GM12878 (cell line): ENCODE data around the gene SWT1. TPM values are rescaled to one million over a fixed set of nuclear protein-coding genes. Genes with fewer than 3 reads are reported as not detected.

Experiments
- ATAC-seq: fragments of 200-7000 bp; cut with Tn5 transposase; 3 replicates; pipeline ENCODE4 v1.9.1; 2020; ENCODE audit warnings: mild to moderate bottlenecking, moderate library complexity
- BruUV-seq: library from RNA; stranded (reverse); fragments of 400-500 nt; replicated peaks from 2 replicates; lab custom pipeline; 2021; lab: Mats Ljungman, UMichigan
- CTCF ChIA-PET: fragments of 300-600 bp; sonication (Branson Sonifier 250); formaldehyde crosslinking; extraction: SDS; loops from one replicate; lab custom pipeline; 2021; ENCODE audit warnings: inconsistent platforms; lab: Yijun Ruan, JAX
- POLR2A ChIA-PET: fragments of 350-600 bp; formaldehyde crosslinking; extraction: SDS; loops from one replicate; lab custom pipeline; 2021; ENCODE audit warnings: inconsistent platforms; lab: Charles Lee
- RAD21 ChIA-PET: fragments of 300-600 bp; sonication (Branson Sonifier 250); formaldehyde crosslinking; loops from one replicate; lab custom pipeline; 2023; ENCODE audit warnings: antibody characterized with exemption; ENCODE audit not compliant: unreplicated experiment; lab: Charles Lee
- SMC1A ChIA-PET: fragments of 300-600 bp; sonication (Branson Sonifier 250); formaldehyde crosslinking; loops from one replicate; lab custom pipeline; 2023; ENCODE audit not compliant: unreplicated experiment, uncharacterized antibody; lab: Charles Lee
- DNase-seq: peaks from one replicate; pipeline ENCODE4 v3.0.0-alpha.2; 2011; ENCODE audit warnings: low read depth, low spot score
- FAIRE-seq: peaks from 3 replicates; lab custom pipeline; 2011; peaks lifted over from hg19 to GRCh38; lab: Jason Lieb, UNC
- H2AFZ ChIP-seq: 2 replicates; pipeline ENCODE4 v1.6.0; 2011; ENCODE audit warnings: low read depth, low read length, control low read depth; ENCODE audit not compliant: control insufficient read depth
- H3K27ac ChIP-seq: 2 replicates; pipeline ENCODE4 v1.5.1; 2011; ENCODE audit warnings: control low read depth; ENCODE audit not compliant: control insufficient read depth, insufficient read depth
- H3K27me3 ChIP-seq, 2 experiments: replicated peaks in 1 of 2; 2 replicates each; pipeline versions ENCODE4 v1.6.0 to v1.6.1; 2011; ENCODE audit warnings: low read length in 1 of 2; ENCODE audit not compliant: control insufficient read depth in 2 of 2, insufficient read depth in 2 of 2
- H3K36me3 ChIP-seq, 2 experiments: 2 replicates each; pipeline ENCODE4 v1.5.1; 2011; ENCODE audit warnings: low read length in 1 of 2; ENCODE audit not compliant: control insufficient read depth in 2 of 2, insufficient read depth in 2 of 2
- H3K4me1 ChIP-seq: 2 replicates; pipeline ENCODE4 v1.6.1; 2011; ENCODE audit warnings: mild to moderate bottlenecking, low read length, moderate library complexity, mixed read lengths; ENCODE audit not compliant: control insufficient read depth, insufficient read depth
- H3K4me2 ChIP-seq: 2 replicates; pipeline ENCODE4 v1.6.0; 2011; ENCODE audit warnings: control low read depth; ENCODE audit not compliant: control insufficient read depth, insufficient read depth
- H3K4me3 ChIP-seq: fragments of 200-600 bp; sonication (generic); 2 replicates; pipeline ENCODE4 v1.5.1; 2016
- H3K79me2 ChIP-seq: 2 replicates; pipeline ENCODE4 v1.6.0; 2011; ENCODE audit warnings: low read length; ENCODE audit not compliant: control insufficient read depth, insufficient read depth
- H3K9ac ChIP-seq: 2 replicates; pipeline ENCODE4 v1.8.0; 2011; ENCODE audit warnings: low read length, control low read depth, mixed read lengths; ENCODE audit not compliant: control insufficient read depth, insufficient read depth
- H3K9me3 ChIP-seq: replicated peaks from 3 replicates; pipeline ENCODE4 v1.5.1; 2011; ENCODE audit warnings: mild to moderate bottlenecking, low read length; ENCODE audit not compliant: control insufficient read depth, insufficient read depth
- H4K20me1 ChIP-seq: 2 replicates; pipeline ENCODE4 v1.6.0; 2011; ENCODE audit not compliant: control insufficient read depth, insufficient read depth
- DPF2 ChIP-seq: fragments of 450-650 bp; IDR thresholded peaks from 2 replicates; pipeline ENCODE4 v1.6.1; 2017; ENCODE audit warnings: mild to moderate bottlenecking
- ETV6 ChIP-seq, 2 experiments: fragments of 450-650 bp in 1 of 2; IDR thresholded peaks in 1 of 2; conservative IDR thresholded peaks in 1 of 2; 2 replicates each; pipeline ENCODE4 v1.6.1; 2014; ENCODE audit warnings: antibody characterized with exemption in 1 of 2, borderline replicate concordance in 1 of 2, low read depth in 1 of 2, mild to moderate bottlenecking in 1 of 2, moderate library complexity in 1 of 2
- MEF2B ChIP-seq: fragments of 450-650 bp; IDR thresholded peaks from 2 replicates; pipeline ENCODE4 v1.6.1; 2018; ENCODE audit warnings: mild to moderate bottlenecking, moderate library complexity; ENCODE audit not compliant: partially characterized antibody, poor library complexity, severe bottlenecking
- NRF1 ChIP-seq: conservative IDR thresholded peaks from 2 replicates; pipeline ENCODE4 v1.6.1; 2011; ENCODE audit warnings: mild to moderate bottlenecking, low read depth, low read length, improper control_type of control experiment
- POU2F2 ChIP-seq: IDR thresholded peaks from 3 replicates; pipeline ENCODE4 v1.6.1; 2011; ENCODE audit warnings: low read depth, mild to moderate bottlenecking, low read length, borderline replicate concordance
- STAT1 ChIP-seq: fragments of 450-650 bp; conservative IDR thresholded peaks from 2 replicates; pipeline ENCODE4 v1.6.1; 2014; ENCODE audit warnings: antibody characterized with exemption, mild to moderate bottlenecking
- TARDBP ChIP-seq: IDR thresholded peaks from 2 replicates; pipeline ENCODE4 v1.6.1; 2016; ENCODE audit warnings: borderline replicate concordance
- YY1 ChIP-seq: IDR thresholded peaks from 2 replicates; pipeline ENCODE4 v1.6.1; 2011; ENCODE audit warnings: low read depth, mild to moderate bottlenecking, low read length
- ZZZ3 ChIP-seq: IDR thresholded peaks from 2 replicates; pipeline ENCODE4 v1.6.1; 2011; ENCODE audit warnings: low read depth; ENCODE audit not compliant: control insufficient read depth, insufficient read length
- WGBS: methylation state at CpG from one replicate; pipeline ENCODE4 v1.1.6; 2016; ENCODE audit warnings: low lambda C conversion rate; ENCODE audit not compliant: insufficient replicate concordance, insufficient coverage; ENCODE audit errors: missing lambda C conversion rate; 5-methylcytosine and 5-hydroxymethylcytosine counted together
- in situ Hi-C: fragments of 300-500 bp; cut with MboI; formaldehyde crosslinking; loops from 9 replicates; pipeline ENCODE4 v1.14.3; 2018; ENCODE audit warnings: mixed read lengths
- intact Hi-C: fragments of 100-400 bp; cut with micrococcal nuclease; formaldehyde crosslinking; loops from one replicate; pipeline ENCODE4 v1.14.2; 2022; ENCODE audit not compliant: unreplicated experiment
- polyA plus RNA-seq, 11 experiments: library from polyadenylated mRNA; depleted of rRNA in 4 of 11; unstranded in 6 of 11; stranded (reverse) in 5 of 11; fragments of >200 nt; fragmentation: Nextera tagmentation in 4 of 11; fragmentation: Illumina TruSeq in 1 of 11; extraction: Ambion mirVana in 4 of 11; extraction: Trizol in 1 of 11; gene quantifications; 1 replicate in 1 of 11; 2 replicates in 10 of 11; pipeline versions ENCODE4 v1.2.1 to v1.2.3, GENCODE V29; 2011 to 2016; ENCODE audit warnings: inconsistent platforms in 2 of 11, missing spikeins in 2 of 11, low read depth in 1 of 11
- total RNA-seq, 4 experiments: library from RNA; depleted of rRNA in 3 of 4; stranded (reverse); fragments of >200 nt in 3 of 4; fragmentation: Illumina TruSeq in 1 of 4; extraction: Trizol in 1 of 4; gene quantifications; 2 replicates each; pipeline versions ENCODE4 v1.2.1 to v1.2.3, GENCODE V29; 2013 to 2021
- TF ChIP-seq, protein P1 (sequence below): IDR thresholded peaks from 2 replicates; pipeline ENCODE4 v1.6.1; 2011; ENCODE audit warnings: borderline replicate concordance, low read depth, mild to moderate bottlenecking, moderate library complexity, low read length; ENCODE audit not compliant: insufficient read depth, poor library complexity, severe bottlenecking
- TF ChIP-seq, protein P2 (sequence below): fragments of 450-650 bp; conservative IDR thresholded peaks from 2 replicates; pipeline ENCODE4 v1.6.1; 2017; ENCODE audit warnings: mild to moderate bottlenecking, moderate library complexity
- TF ChIP-seq, protein P3 (sequence below): IDR thresholded peaks from 2 replicates; pipeline ENCODE4 v1.6.1; 2012; ENCODE audit warnings: low read depth, low read length, improper control_type of control experiment
- TF ChIP-seq, protein P4 (sequence below): fragments of 450-650 bp; formaldehyde crosslinking; IDR thresholded peaks from 2 replicates; pipeline ENCODE4 v1.5.0; 2022; ENCODE audit warnings: mild to moderate bottlenecking, missing genetic modification characterization

The SWT1 gene
- total and polyA plus RNA-seq, 10 of the 15 experiments (the other 5 are each of a cell fraction or from before 2014, with no cell fraction given), result 1.0 to 4.2 (median 2.6) TPM

DNA sequence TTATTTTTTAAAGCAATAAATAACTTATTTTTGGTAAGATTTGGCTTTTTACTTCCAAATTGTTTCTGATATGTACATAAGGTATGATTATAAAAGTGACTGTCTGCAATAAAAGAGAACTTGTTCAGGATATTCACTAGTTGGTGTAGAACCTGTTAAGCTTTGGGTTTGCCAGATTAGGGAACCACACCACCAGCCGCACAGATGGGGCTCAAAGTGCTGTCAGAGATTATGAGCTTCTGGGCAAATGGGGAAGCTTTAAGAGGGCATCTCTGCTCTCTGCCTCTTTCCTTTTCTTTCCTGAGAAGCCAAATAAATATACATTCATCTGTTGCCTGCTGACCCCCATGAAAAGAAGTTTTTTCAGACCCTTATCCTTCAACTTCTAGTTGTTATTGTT lies 134.7 kb downstream of the SWT1 start:
- ChIA-PET SMC1A (interaction anchor here (0.8 to 2.2 kb wide), 7 partner anchors 9 to 390 kb away, joined by 3 to 5 read pairs (median 3); no protein-coding TSS in a partner anchor), CTCF (interaction anchor here (0.6 to 3.3 kb wide), 9 partner anchors 9 to 311 kb away, joined by 3 to 13 read pairs (median 3); no protein-coding TSS in a partner anchor), POLR2A (interaction anchor here (0.7 to 1.7 kb wide), 2 partner anchors 7 to 14 kb away, joined by 4 to 6 read pairs; no protein-coding TSS in a partner anchor), RAD21 (interaction anchor here (0.6 to 1.5 kb wide), 3 partner anchors 268 to 464 kb away, joined by 3 to 4 read pairs (median 3); no protein-coding TSS in a partner anchor)
- BruUV-seq, result no TSS peak
- no peak for FAIRE-seq
- WGBS, result 91% methylated on average over 1 of the region's 1 CpG
- no peaks in the 10 kb centered on the region for H3K9me3 ChIP-seq
- intact Hi-C loops (no loop called here), in situ Hi-C loops (no loop called here)
- H3K36me3 ChIP-seq, result peaks cover 0 to 8% of the 10 kb centered on the region in 2 experiments; a peak in 1 of 4 replicates
- H3K79me2 ChIP-seq, result no peaks in the 10 kb centered on the region
- H3K4me1 ChIP-seq, result no peaks in the 10 kb centered on the region
- H3K4me2 ChIP-seq, result no peak overlapping the region
- ATAC-seq, result peak; percentile 25
- H3K4me3 ChIP-seq, result no peak overlapping the region
- H3K27ac ChIP-seq, result no peak overlapping the region
- no peak overlapping the region for H3K9ac ChIP-seq
- no peak for DNase-seq
- H3K27me3 ChIP-seq, result no peaks in the 10 kb centered on the region
- no peak overlapping the region for H2AFZ ChIP-seq
- H4K20me1 ChIP-seq, result no peaks in the 10 kb centered on the region
- TF ChIP-seq, protein P1, sequence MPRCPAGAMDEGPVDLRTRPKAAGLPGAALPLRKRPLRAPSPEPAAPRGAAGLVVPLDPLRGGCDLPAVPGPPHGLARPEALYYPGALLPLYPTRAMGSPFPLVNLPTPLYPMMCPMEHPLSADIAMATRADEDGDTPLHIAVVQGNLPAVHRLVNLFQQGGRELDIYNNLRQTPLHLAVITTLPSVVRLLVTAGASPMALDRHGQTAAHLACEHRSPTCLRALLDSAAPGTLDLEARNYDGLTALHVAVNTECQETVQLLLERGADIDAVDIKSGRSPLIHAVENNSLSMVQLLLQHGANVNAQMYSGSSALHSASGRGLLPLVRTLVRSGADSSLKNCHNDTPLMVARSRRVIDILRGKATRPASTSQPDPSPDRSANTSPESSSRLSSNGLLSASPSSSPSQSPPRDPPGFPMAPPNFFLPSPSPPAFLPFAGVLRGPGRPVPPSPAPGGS, result no peak
- TF ChIP-seq ZZZ3 (no peak), STAT1 (no peak), YY1 (no peak), ETV6 (conservative IDR thresholded peaks at IDR 0.05 in 1 of 2, IDR thresholded peaks at IDR 0.05 in 1 of 2; ENCODE audit: borderline replicate concordance in 1 of 2, low read depth in 1 of 2) (no peak), POU2F2 (no peak), NRF1 (no peak), MEF2B (no peak), DPF2 (no peak), TARDBP (no peak)
- TF ChIP-seq, protein P2, sequence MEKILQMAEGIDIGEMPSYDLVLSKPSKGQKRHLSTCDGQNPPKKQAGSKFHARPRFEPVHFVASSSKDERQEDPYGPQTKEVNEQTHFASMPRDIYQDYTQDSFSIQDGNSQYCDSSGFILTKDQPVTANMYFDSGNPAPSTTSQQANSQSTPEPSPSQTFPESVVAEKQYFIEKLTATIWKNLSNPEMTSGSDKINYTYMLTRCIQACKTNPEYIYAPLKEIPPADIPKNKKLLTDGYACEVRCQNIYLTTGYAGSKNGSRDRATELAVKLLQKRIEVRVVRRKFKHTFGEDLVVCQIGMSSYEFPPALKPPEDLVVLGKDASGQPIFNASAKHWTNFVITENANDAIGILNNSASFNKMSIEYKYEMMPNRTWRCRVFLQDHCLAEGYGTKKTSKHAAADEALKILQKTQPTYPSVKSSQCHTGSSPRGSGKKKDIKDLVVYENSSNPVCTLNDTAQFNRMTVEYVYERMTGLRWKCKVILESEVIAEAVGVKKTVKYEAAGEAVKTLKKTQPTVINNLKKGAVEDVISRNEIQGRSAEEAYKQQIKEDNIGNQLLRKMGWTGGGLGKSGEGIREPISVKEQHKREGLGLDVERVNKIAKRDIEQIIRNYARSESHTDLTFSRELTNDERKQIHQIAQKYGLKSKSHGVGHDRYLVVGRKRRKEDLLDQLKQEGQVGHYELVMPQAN, result no peak
- TF ChIP-seq, protein P3, sequence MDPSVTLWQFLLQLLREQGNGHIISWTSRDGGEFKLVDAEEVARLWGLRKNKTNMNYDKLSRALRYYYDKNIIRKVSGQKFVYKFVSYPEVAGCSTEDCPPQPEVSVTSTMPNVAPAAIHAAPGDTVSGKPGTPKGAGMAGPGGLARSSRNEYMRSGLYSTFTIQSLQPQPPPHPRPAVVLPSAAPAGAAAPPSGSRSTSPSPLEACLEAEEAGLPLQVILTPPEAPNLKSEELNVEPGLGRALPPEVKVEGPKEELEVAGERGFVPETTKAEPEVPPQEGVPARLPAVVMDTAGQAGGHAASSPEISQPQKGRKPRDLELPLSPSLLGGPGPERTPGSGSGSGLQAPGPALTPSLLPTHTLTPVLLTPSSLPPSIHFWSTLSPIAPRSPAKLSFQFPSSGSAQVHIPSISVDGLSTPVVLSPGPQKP, result no peak
- TF ChIP-seq, protein P4, sequence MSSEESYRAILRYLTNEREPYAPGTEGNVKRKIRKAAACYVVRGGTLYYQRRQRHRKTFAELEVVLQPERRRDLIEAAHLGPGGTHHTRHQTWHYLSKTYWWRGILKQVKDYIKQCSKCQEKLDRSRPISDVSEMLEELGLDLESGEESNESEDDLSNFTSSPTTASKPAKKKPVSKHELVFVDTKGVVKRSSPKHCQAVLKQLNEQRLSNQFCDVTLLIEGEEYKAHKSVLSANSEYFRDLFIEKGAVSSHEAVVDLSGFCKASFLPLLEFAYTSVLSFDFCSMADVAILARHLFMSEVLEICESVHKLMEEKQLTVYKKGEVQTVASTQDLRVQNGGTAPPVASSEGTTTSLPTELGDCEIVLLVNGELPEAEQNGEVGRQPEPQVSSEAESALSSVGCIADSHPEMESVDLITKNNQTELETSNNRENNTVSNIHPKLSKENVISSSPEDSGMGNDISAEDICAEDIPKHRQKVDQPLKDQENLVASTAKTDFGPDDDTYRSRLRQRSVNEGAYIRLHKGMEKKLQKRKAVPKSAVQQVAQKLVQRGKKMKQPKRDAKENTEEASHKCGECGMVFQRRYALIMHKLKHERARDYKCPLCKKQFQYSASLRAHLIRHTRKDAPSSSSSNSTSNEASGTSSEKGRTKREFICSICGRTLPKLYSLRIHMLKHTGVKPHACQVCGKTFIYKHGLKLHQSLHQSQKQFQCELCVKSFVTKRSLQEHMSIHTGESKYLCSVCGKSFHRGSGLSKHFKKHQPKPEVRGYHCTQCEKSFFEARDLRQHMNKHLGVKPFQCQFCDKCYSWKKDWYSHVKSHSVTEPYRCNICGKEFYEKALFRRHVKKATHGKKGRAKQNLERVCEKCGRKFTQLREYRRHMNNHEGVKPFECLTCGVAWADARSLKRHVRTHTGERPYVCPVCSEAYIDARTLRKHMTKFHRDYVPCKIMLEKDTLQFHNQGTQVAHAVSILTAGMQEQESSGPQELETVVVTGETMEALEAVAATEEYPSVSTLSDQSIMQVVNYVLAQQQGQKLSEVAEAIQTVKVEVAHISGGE, result no peak
